Fibroblast of skin of left biceps (primary cell): ENCODE results near the gene RTN4R.

Experiments
- DNase-seq, 2 experiments: peaks; one replicate each; pipeline ENCODE4 v3.0.0-alpha.2; 2013; ENCODE audit warnings: low read depth in 2 of 2

Gene RTN4R

GRCh38 chr22:20216863-20217499 is 51.1 kb downstream of the RTN4R start:
- DNase-seq = no peak

GRCh38 chr22:20215742-20216141 is 52.4 kb downstream of the RTN4R start:
- DNase-seq = no peak

DNA sequence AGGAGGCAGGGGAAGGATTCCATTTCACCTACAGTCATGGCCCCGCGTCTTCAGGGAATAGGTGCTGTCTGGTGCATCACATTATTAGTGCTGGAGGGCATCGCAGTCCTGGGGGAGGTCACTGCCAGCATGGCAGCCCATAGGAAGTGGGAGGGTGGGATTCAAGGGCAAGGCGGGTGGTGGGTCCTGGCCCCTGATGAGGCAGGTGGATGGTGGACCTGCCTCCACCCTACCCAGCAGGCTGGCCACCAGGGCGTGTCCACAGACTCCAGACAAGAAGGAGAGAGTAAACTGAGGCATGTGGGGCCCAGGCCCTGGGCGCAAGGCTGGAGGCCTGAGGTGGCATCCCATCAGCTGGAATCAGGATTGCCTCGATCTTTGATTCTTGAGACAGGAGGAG is 53.3 kb downstream of the RTN4R start:
- no peak for DNase-seq

DNA sequence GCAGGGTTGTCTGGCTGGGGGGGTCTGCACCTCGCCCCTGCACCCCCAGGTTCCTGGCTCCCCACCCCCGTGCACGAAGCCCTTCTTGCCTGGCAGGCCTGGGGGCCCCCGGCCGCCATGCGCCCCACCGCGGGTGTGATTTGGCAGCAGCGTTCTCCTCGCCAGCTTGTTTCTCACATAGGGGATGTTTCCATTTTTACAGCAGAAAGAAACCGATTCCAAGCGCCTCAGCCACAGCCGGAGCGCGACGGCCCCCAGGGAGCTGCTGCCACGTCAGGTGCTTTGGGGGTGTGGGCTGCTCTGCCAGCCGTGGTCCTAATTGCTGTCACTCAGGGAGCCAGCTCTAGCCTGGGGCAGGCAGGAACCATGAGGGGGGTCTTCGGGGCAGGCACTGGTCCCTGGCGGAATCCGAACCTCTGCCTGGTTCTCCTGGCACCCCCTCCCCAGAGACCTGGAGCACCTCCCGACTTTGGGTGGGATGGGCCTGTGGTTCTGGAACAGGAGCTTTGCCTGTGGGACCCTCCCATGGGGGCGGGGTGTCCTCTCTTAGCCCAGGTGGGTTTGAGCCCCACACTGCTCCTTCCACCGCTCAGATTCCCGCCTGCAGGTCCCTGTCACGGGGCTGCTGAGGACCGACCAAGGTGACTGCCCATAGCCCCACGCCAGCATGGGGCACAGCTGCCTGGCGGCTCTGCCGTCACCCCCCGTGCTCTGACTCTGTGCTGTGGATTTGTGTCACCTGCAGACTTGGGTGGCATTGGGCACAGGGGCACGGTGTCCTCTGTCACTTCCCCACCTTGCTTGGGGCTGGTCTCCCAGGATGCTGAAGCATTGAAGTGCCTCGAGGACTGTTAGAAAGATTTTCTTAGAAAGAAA is 54.0 kb downstream of the RTN4R start:
- no peak for DNase-seq

DNA sequence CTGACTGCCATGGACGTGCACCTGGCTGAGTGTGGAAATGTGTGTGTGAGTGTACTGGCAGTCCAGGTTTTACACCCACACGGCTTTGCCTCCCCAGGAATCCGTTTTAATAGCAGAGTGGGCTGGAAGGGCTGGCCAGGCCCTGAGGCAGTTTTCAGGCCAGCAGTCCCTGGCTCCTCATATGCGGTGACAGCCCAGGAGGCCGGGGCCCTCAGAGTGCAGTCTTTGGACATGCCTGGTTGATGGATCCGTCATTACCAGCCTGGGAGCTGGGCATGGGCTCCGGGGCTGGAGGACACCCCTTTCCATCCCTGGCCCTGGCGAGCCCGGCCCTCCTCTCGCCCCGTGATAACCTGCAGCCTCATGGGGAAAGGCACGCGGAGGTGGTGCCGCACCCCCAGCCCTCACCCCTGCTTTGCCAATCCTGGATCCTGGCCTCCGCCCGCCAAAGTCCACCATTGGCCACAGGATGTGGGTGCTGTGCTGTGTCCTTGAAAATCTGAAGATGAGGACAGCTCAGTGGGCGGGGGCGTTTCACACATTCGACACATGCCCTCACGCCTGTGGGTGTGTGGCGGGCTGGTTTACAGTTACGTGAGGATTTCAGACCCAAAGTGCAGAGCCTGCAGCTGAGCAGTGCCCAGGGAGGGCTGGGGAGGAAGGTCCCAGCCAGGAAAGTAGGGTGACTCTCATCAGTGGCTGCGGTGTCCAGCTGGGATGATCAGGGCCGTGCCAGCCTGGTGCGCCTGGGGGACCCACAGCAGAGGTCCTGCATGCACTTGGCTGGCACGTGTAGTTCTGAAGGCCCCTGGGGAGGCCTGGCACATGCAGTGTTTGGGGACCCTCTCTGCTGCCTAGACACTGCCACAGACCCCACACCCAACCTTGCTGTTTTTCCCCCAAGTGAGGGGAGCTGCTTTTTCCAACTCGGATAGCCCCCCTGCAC is 55.1 kb downstream of the RTN4R start:
- no peak for DNase-seq

GRCh38 chr22:20211997-20212753 is 55.9 kb downstream of the RTN4R start:
- no peak for DNase-seq

- DNase-seq = no peak
These were observed 56.6 kb downstream of the RTN4R start for GRCh38 chr22:20211409-20211996.

- DNase-seq = no peak
These were observed 57.6 kb downstream of the RTN4R start for GRCh38 chr22:20210473-20211059.

- no peak for DNase-seq
These were observed 58.3 kb downstream of the RTN4R start for GRCh38 chr22:20209761-20210250.

GRCh38 chr22:20208713-20209310 is 59.3 kb downstream of the RTN4R start:
- no peak for DNase-seq

DNA sequence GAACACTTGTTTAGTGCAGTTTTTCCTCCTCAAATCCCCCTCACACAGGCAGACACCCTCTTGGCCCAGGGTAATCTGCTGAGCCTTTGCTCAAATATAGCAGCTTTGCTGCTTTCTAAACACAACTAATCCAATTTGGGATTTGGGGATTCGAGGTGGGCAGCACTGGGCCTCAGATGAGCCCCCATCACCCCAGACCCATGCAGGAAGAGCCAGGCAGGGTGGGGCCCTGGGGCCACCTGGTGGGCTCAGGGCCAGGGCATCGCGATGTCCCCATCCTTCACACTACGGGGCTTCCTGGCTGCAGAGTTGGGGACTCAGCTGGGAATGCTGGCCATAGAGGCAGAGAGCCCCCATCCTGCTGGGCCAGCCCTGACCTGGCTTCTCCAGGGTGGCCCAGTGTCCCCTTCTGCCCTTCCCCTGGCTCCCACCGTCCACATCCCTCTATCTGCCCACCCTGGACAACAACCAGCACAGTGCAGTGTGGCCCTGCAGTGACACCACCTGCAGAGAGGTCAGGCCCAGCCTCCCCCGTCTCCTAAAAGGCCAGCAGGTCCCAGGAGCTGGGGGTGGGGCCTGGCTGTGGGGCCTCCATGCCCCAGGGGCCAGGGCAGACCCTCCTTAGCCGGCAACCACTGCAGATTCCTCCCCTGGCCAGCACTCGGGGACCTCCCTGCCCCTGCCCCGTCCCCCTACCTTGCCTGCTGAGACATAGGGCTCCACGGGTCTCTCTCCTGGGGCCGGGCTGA is 60.7 kb downstream of the RTN4R start:
- no peak for DNase-seq

DNA sequence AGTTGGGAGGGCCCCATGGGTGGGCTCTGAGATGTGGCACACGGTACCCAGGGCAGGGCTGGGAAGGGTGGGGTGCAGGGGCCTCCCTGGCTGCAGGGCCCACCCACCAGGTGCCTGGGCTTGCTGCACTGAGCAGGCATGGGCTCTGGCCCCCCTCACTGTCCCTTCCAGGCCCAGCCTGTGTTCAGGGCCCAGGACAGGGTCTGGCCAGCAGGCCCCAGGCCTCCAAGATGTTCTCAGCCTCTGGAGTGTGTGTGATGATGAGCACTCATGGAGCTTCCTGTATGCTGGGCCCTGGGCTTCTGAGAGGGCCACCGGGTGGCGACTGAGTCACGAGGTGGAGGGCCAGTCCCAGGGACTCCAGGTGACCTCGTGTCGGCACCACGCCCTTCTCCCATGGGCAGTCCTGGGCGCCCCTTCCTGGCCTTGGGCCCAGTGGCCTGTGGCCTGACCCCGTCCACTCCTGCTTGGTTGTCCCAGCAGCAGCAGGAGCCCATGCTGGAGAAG is 61.4 kb downstream of the RTN4R start:
- DNase-seq = no peak

- peak; percentile 36 to 40 for DNase-seq
These were observed 62.0 kb downstream of the RTN4R start for GRCh38 chr22:20205964-20206708.

DNA sequence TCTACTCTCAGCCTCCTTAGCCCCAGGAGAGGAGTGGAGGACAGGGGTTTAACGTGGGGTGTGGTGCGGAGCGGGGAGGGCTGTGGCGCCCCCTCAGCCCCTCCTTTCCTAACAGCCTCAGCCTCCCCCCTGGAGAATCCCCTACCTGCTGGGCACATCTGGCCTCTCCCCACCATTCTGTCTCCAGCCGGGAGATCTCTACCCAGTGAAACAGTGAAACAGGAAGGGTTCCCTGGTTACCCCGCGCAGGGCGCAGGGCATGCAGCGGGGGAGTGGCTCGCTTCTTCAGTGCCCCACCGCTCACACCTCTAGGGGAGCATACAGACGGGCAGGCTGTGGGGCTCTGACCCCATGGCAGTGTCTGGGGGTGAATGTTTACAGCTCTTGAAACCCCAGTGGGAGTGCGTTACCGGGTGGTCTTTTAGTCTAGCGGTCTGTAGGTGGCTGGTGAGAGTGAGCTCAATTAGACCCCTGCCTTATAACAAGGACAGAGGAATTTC is 62.6 kb downstream of the RTN4R start:
- no peak for DNase-seq

DNA sequence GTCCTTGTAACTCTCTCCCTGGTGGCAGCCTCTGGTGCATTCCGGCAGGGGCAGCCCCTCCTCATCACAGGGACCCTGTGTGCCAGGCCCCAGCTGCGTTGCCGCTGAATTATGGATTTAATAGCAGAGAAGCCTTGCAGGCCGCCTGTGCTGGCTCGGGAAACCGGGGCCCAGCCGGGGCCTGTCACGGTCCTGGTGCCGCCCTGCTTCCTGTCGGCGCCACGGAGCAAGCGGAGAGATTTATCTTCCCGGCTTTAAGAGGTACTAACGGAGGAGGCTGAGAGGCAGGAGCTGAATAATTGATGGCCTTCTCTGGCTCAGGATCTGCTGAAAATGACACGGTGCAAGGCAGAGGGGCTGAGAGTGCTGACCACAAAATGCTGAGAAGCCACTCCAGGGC is 63.3 kb downstream of the RTN4R start:
- DNase-seq = no peak

DNA sequence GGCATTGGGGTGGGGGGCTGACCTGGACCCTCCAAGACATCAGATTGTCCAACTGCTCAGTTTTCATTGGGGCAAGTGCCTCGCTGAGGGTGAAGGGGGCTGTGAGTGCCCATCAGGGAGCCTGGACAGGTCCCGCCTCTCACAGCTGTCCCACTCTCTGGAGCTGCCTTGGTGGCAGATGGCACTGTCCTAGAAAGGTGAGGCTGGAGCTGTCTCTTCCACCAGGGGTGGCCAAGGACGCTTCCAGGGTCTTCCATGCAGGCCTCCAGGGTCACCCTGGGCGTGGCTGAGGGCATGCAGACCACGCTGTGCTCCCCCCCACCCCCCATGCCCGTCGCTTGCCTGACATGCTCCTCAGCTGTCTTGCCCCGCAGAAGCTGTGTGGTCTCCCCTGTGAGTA is 63.8 kb downstream of the RTN4R start:
- no peak for DNase-seq

GRCh38 chr22:20203552-20204201 is 64.4 kb downstream of the RTN4R start:
- peak in 1 of 2 experiments; percentile 6 for DNase-seq

DNA sequence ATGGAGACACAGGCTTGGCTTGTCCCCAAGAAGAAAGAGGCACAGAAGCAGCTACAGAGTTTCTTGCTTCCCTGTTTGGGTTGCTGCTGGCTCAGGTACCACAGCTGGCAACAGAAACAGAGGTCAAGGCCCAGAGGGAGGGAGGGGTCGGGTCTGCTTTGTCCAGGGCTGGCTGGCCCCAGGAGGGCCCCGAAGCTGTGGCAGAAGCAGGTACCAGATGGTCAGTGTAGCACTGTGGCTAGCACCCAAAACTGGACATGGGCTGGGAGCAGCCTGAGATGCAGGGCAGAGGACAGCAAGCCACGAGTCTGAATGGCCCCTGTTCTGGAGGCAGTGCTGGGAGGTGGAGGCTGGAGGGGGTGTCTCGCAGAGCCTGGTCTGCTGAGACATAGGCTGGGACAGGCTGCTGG is 65.0 kb downstream of the RTN4R start:
- DNase-seq = no peak
